AG09319 (cell line): Measurements from ENCODE around the gene SPOCK1.
A peak's percentile ranks its signal among the peaks of the same experiment; 100 is the strongest.

Source experiments
- DNase-seq: peaks from one replicate; pipeline ENCODE4 v3.0.0-alpha.2; 2010; ENCODE audit warnings: low read depth; ENCODE audit errors: extremely low read depth
- CTCF ChIP-seq: IDR thresholded peaks from 2 replicates; pipeline ENCODE4 v1.5.1; 2011; ENCODE audit warnings: low read depth, mild to moderate bottlenecking, inconsistent platforms, low read length, moderate library complexity

SPOCK1 gene

GRCh38 chr5:137122075-137122474, 377.1 kb downstream of the SPOCK1 start:
- no peak for TF ChIP-seq CTCF
- peak; percentile 75 for DNase-seq

GRCh38 chr5:137119321-137119720, 379.8 kb downstream of the SPOCK1 start:
- TF ChIP-seq CTCF: no peak
- DNase-seq: no peak

DNA sequence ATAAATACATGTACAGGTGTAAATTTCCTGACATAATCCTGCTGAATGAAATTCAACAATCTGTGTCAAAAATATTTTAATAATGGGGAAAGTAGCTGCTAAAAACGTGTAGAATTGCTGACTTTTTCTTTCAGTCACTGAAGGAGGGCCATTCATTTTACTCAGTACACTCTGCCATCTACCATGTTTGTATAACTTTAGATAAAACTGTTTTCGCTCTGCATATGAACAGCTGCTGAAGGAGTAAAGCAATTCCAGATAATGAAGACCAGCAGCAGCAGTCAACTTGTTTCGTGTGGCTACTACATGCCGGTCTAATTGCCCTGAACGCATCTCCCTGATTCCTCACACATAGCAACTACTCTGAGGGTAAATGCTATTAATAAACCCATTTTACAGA, 380.5 kb downstream of the SPOCK1 start:
- no peak for TF ChIP-seq CTCF
- DNase-seq: no peak

DNA sequence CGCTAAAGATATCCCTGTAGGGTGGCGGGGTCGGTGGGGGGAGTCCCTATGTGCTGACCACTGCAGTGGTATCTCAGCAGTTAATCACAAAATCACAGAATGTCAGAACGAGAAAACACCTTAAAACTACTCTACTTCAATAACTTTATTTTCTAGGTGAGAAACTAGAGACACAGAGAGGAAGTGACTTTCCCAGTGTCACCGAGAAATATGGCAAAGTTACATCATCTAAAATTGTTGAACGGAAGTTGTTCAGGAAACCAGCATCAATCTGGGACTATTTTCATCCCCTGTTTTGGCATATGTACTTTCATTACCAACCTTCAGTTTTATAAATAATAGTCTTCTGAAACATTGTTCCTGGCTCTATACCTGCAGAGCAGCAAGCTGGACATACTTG, 384.0 kb downstream of the SPOCK1 start:
- DNase-seq: no peak
- no peak for TF ChIP-seq CTCF

DNA sequence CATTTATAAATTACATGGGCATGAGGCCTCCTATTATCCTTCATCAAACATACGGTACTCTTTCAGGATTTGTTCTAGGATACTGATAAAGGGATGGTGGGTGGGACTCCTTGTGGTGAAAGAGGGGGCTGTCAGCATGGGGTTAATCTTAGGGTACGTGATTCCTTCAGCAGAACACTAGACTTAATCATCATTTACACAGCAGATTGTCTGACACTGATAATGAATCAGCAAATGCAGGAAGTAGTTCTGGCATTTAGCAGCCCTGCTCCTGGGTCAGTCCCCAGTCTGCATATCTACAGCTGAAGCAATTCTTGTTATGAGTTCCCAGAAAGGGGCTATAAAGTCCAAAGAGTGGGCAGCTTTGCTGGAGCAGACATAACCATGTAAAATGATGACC, 384.6 kb downstream of the SPOCK1 start:
- no peak for DNase-seq
- no peak for TF ChIP-seq CTCF

DNA sequence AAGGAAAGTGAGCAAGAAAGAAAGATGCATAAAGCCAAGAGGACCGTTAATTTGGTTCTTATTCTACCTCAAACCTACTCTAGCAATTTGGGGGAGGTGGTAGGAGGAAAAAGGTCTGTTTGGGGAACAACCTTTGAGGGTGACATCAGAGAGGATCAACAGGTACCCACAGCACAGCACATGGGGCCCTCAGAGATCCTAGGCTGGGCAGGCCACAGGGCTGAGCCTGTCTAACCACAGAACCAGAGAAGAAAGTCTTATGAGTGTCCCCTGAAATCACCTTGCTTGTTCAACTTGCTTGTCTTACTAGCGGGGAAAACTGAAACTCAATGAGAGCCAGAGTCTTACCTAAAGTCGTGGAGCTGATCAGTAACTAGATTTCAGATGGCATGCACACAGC, 385.2 kb downstream of the SPOCK1 start:
- TF ChIP-seq CTCF: no peak
- no peak for DNase-seq

- TF ChIP-seq CTCF: no peak
- no peak for DNase-seq
These were observed 386.0 kb downstream of the SPOCK1 start for GRCh38 chr5:137113161-137113560.
